Measurements from ENCODE around the gene SYT1.

DNA sequence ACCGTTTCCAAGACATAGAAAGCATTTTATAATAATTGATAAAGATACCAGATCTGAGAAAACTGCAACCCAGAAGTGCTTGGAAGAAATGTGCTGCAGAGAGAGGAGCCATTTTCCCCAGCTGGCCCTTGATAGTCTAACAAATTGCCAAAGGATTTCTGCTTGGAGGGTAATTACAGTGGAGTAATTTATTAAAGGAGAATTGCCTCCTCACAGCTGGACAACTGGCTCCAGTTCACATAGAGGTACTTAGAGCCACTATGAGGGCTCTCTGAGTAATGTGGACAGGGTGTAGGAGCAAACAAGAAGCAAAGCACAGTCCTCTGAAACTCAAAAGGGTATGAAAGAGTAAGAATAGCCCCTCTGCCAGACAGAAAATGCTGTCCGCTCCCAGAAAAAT, 335.6 kb downstream of the SYT1 start:
- TF ChIP-seq GATA3 (IDR thresholded peaks at IDR 0.05; ENCODE audit: low read depth, low read length) (no peak), GATA2 (IDR thresholded peaks at IDR 0.05; ENCODE audit: low read depth, low read length) (no peak)
